Heart left ventricle (tissue), 16 donors: ENCODE results near the gene HLA-E. TPM values are rescaled to one million over a fixed set of nuclear protein-coding genes. Genes with fewer than 3 reads are reported as not detected.
"Not testable (repeated sequence)": the region's sequence is repeated elsewhere in the genome, so short reads cannot be mapped to it uniquely, and the experiment has no call there.

Experiments
- ATAC-seq, 4 donors: fragments of 200-7000 bp; cut with Tn5 transposase; one replicate each; pipeline ENCODE4 v1.9.1; 2020 to 2022; ENCODE audit warnings: moderate library complexity in 4 of 4, mild to moderate bottlenecking in 3 of 4, moderate number of reproducible peaks in 1 of 4
- DNase-seq, 5 donors: peaks; one replicate each; pipeline ENCODE4 v3.0.0-alpha.2; 2020
- H3K27ac ChIP-seq, 12 donors: fragments of 200-600 bp; sonication (generic) in 4 of 12; one replicate each; pipeline versions ENCODE4 v1.5.0 to v1.8.0; 2016 to 2022; ENCODE audit warnings: mild to moderate bottlenecking in 2 of 12
- H3K27me3 ChIP-seq, 9 donors: fragments of 200-600 bp; sonication (generic) in 2 of 9; one replicate each; pipeline versions ENCODE4 v1.5.1 to v1.8.0; 2016 to 2022; ENCODE audit warnings: mild to moderate bottlenecking in 3 of 9
- H3K36me3 ChIP-seq, 9 donors: fragments of 200-600 bp; sonication (generic) in 2 of 9; one replicate each; pipeline versions ENCODE4 v1.5.0 to v1.8.0; 2018 to 2022; ENCODE audit warnings: mild to moderate bottlenecking in 2 of 9
- H3K4me1 ChIP-seq, 12 donors: fragments of 200-600 bp; sonication (generic) in 4 of 12; one replicate each; pipeline versions ENCODE4 v1.5.0 to v1.8.0; 2016 to 2022; ENCODE audit warnings: mild to moderate bottlenecking in 3 of 12
- H3K4me3 ChIP-seq, 12 donors: fragments of 200-600 bp; sonication (generic) in 4 of 12; one replicate each; pipeline versions ENCODE4 v1.5.0 to v1.8.0; 2017 to 2022; ENCODE audit warnings: mild to moderate bottlenecking in 9 of 12, moderate library complexity in 4 of 12
- H3K9me3 ChIP-seq, 12 donors: fragments of 200-600 bp; sonication (generic) in 4 of 12; one replicate each; pipeline versions ENCODE4 v1.5.0 to v1.8.0; 2016 to 2022; ENCODE audit warnings: mild to moderate bottlenecking in 1 of 12
- POLR2A ChIP-seq, 2 donors: fragments of 450-650 bp; IDR thresholded peaks; one replicate each; pipeline ENCODE4 v1.6.1; 2017; ENCODE audit warnings: antibody characterized with exemption in 2 of 2, mild to moderate bottlenecking in 2 of 2, moderate library complexity in 2 of 2
- WGBS, 4 donors: extraction: QIAGEN DNeasy Blood & Tissue Kit in 2 of 4; methylation state at CpG; one replicate each; pipeline versions ENCODE4 v1.1.5 to v1.1.7; 2013 to 2018; 5-methylcytosine and 5-hydroxymethylcytosine counted together
- intact Hi-C, 10 donors: fragments of 100-400 bp; cut with DNase I; formaldehyde crosslinking; loops; one replicate each; pipeline versions ENCODE4 v1.11.1 to v1.14.2; 2022
- polyA plus RNA-seq, 2 donors: library from polyadenylated mRNA; stranded (reverse); fragments of 200-250 nt; gene quantifications; one replicate each; pipeline ENCODE4 v1.2.3, GENCODE V29; 2013
- total RNA-seq, 9 donors: library from RNA; depleted of rRNA in 2 of 9; stranded (reverse); fragments of >200 nt in 2 of 9; fragmentation: NEBNext Ultra II Directional in 3 of 9; extraction: Animal tissue kit (Norgen Biotek cat#: 25700) in 3 of 9; gene quantifications; one replicate each; pipeline versions ENCODE4 v1.1.0 to v1.2.4, GENCODE V29; 2016 to 2023
- TF ChIP-seq, protein P1 (sequence below), 12 donors: fragments of 200-600 bp; sonication (generic) in 4 of 12; IDR thresholded peaks; one replicate each; pipeline versions ENCODE4 v1.5.0 to v1.8.0; 2018 to 2022; ENCODE audit warnings: antibody characterized with exemption in 12 of 12, mild to moderate bottlenecking in 5 of 12
- donor health status: ischemic (EF 13 %, LVEDD 7.1; RV severe dilation, severe dysfunction).
- donor health status: healthy with polysubstance abuse.
- donor health status: DM: no; HTN: yes; CAD: no.
- donor health status: DM: no; HTN: no; CAD: no.
- donor health status: ischemic (EF 25% LVEDD 6.9; RV normal size, moderate dysfunction).
- donor health status: ischemic (EF 25% LVEDD 5.7; RV mildly dilated, moderate dysfunction).
- donor health status: healthy.
- donor health status: DM: yes; HTN: yes; CAD: no.
- donor health status: ischemic (EF 35%, LVEDD 5.7; RV mildly dilated, moderate dysfunction).
- donor health status: nonischemic (EF 11% LVEDD 7.7; RV severe dilation, severe dysfunction).
- donor health status: DM: yes; HTN: yes; CAD: no.
- donor health status: PGD.
- donor health status: ischemic (EF 29% LVEDD 5.4; RV normal size, mild dysfunction).
- donor health status: nonischemic (EF 23%, LVEDD 6.1; RV moderate dilation, normal function).

Gene HLA-E
- total and polyA plus RNA-seq, 11 donors: 96.1 to 560 (median 162) TPM

DNA sequence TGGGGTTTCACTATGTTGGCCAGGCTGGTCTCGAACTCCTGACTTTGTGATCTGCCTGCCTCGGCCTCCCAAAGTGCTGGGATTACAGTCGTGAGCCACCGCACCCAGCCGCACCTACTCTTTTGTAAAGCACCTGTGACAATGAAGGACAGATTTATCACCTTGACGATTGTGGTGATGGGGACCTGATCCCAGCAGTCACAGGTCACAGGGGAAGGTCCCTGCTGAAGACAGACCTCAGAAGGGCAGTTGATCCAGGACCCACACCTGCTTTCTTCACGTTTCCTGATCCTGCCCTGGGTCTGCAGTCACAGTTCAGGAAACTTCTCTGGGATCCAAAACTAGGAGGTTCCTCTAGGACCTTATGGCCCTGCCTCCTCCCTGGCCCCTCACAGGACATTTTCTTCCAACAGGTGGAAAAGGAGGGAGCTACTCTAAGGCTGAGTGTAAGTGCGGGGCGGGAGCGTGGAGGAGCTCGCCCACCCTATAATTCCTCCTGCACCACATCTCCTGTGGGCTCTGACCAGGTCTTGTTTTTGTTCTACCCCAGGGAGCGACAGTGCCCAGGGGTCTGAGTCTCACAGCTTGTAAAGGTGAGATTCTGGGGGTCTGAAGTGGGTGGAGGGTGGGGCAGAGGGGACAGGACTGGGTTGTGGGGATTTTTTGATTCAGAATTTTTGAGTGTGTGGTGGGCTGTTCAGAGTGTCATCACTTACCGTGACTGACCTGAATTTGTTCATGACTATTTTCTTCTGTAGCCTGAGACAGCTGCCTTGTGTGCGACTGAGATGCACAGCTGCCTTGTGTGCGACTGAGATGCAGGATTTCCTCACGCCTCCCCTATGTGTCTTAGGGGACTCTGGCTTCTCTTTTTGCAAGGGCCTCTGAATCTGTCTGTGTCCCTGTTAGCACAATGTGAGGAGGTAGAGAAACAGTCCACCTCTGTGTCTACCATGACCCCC is 3.0 kb downstream of the HLA-E start:
- 70 to 85% (median 77%) methylated on average over 16 of the region's 16 CpGs for WGBS, 4 donors
- H3K36me3 ChIP-seq: peaks cover 0 to 47% (median 42%) of the 10 kb centered on the region in 9 donors
- TF ChIP-seq POLR2A (IDR thresholded peaks at IDR 0.05): no peak
- TF ChIP-seq, protein P1, sequence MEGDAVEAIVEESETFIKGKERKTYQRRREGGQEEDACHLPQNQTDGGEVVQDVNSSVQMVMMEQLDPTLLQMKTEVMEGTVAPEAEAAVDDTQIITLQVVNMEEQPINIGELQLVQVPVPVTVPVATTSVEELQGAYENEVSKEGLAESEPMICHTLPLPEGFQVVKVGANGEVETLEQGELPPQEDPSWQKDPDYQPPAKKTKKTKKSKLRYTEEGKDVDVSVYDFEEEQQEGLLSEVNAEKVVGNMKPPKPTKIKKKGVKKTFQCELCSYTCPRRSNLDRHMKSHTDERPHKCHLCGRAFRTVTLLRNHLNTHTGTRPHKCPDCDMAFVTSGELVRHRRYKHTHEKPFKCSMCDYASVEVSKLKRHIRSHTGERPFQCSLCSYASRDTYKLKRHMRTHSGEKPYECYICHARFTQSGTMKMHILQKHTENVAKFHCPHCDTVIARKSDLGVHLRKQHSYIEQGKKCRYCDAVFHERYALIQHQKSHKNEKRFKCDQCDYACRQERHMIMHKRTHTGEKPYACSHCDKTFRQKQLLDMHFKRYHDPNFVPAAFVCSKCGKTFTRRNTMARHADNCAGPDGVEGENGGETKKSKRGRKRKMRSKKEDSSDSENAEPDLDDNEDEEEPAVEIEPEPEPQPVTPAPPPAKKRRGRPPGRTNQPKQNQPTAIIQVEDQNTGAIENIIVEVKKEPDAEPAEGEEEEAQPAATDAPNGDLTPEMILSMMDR (IDR thresholded peaks at IDR 0.05): no peak
- peak overlapping the region in 8 of 12 donors; percentile 22 to 100 (median 66) for H3K27ac ChIP-seq
- DNase-seq: no peak
- no peaks in the 10 kb centered on the region for H3K27me3 ChIP-seq
- peak overlapping the region; percentile 13 to 99 (median 92) for H3K4me3 ChIP-seq
- H3K9me3 ChIP-seq: no peaks in the 10 kb centered on the region
- peaks cover 0 to 69% (median 19%) of the 10 kb centered on the region in 12 donors for H3K4me1 ChIP-seq
- ATAC-seq: no peak
- intact Hi-C loops: no loop called here

DNA sequence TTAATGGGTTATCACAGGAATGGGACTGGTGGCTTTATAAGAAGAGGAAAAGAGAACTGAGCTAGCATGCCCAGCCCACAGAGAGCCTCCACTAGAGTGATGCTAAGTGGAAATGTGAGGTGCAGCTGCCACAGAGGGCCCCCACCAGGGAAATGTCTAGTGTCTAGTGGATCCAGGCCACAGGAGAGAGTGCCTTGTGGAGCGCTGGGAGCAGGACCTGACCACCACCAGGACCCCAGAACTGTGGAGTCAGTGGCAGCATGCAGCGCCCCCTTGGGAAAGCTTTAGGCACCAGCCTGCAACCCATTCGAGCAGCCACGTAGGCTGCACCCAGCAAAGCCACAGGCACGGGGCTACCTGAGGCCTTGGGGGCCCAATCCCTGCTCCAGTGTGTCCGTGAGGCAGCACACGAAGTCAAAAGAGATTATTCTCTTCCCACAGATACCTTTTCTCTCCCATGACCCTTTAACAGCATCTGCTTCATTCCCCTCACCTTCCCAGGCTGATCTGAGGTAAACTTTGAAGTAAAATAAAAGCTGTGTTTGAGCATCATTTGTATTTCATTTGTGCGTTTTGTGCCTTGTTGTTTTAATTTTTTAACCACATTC is 4.4 kb downstream of the HLA-E start:
- ATAC-seq (no peak), DNase-seq (no peak)
- no peak for TF ChIP-seq POLR2A (IDR thresholded peaks at IDR 0.05)
- TF ChIP-seq, protein P1 (IDR thresholded peaks at IDR 0.05): peak in 1 of 12 donors; percentile 13
- peaks cover 0 to 47% (median 42%) of the 10 kb centered on the region in 9 donors for H3K36me3 ChIP-seq
- peaks cover 0 to 70% (median 19%) of the 10 kb centered on the region in 12 donors for H3K4me1 ChIP-seq
- 66 to 86% (median 76%) methylated on average over 4 to 8 of the region's 8 CpGs for WGBS, 4 donors
- H3K27ac ChIP-seq: peak overlapping the region in 2 of 12 donors; percentile 23 to 77
- no peaks in the 10 kb centered on the region for H3K9me3 ChIP-seq
- H3K4me3 ChIP-seq: peak overlapping the region in 3 of 12 donors; percentile 9 to 96 (median 90)
- intact Hi-C loops: no loop called here
- no peaks in the 10 kb centered on the region for H3K27me3 ChIP-seq

DNA sequence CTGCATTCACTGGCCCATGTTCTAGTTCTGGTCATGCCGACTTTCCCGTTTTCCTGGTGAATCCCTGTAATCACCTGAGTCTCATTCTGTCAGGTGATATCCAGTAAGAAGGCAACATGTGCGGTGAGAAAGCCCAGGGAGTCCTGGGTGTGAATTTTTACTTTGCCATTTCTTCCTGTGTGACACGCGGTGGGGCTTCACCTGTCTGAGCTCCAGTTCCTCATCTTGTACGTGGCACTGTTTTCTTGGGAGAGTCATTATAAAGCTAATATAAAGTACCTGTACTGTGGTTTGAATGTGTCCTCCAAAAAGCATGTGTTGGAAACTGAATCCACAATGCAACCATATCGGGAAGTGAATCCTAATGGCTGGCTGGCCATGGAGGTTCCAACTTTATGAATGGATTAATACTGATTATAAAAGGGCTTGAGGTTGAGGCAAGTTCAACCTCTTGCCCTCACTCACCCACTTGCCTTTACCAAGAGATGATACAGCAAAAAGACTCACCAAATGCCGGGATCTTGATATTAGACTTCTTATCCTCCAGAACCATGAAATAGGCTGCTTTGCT is 5.1 kb downstream of the HLA-E start:
- H3K27me3 ChIP-seq: no peaks in the 10 kb centered on the region
- H3K9me3 ChIP-seq: no peaks in the 10 kb centered on the region
- peaks cover 0 to 47% (median 42%) of the 10 kb centered on the region in 9 donors for H3K36me3 ChIP-seq
- TF ChIP-seq POLR2A (IDR thresholded peaks at IDR 0.05): no peak
- TF ChIP-seq, protein P1 (IDR thresholded peaks at IDR 0.05): no peak
- intact Hi-C loops: no loop called here
- DNase-seq: no peak
- 79 to 88% (median 84%) methylated on average over 8 of the region's 8 CpGs for WGBS, 4 donors
- peaks cover 0 to 70% (median 19%) of the 10 kb centered on the region in 12 donors for H3K4me1 ChIP-seq
- H3K27ac ChIP-seq: peak overlapping the region in 3 of 12 donors; percentile 23 to 77 (median 67)
- no peak overlapping the region for H3K4me3 ChIP-seq
- no peak for ATAC-seq

DNA sequence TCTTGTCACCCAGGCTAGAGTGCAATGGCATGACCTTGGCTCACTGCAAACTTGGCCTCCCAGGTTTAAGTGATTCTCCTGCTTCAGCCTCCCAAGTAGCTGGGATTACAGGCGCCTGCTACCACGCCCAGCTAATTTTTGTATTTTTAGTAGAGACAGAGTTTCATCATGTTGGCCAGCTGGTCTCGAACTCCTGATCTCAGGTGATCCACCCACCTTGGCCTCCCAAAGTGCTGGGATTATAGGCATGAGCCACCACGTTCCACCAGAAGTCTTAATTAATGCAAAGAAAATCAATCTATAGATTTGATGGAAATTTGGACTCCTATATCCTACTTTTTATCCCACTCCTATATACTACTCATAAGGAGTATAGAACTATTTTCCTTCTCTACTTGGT is 5.8 kb downstream of the HLA-E start:
- H3K4me3 ChIP-seq, intact Hi-C loops, H3K9me3 ChIP-seq, ATAC-seq, DNase-seq, H3K27me3 ChIP-seq: not testable (repeated sequence)
- 83 to 89% (median 85%) methylated on average over 4 of the region's 4 CpGs for WGBS, 4 donors
- Histone ChIP-seq H3K4me1 (peaks cover 0 to 70% (median 22%) of the 10 kb centered on the region in 12 donors), H3K36me3 (peaks cover 0 to 43% (median 41%) of the 10 kb centered on the region in 9 donors), H3K27ac (peak overlapping the region in 6 of 12 donors; percentile 35 to 77 (median 68))
